GM19372 (cell line): ENCODE results near the gene FPGS.
A peak's percentile ranks its signal among the peaks of the same experiment; 100 is the strongest.
"Not testable (repeated sequence)": the region's sequence is repeated elsewhere in the genome, so short reads cannot be mapped to it uniquely, and the experiment has no call there.

ENCODE experiments used
- ATAC-seq: cut with Tn5 transposase; IDR thresholded peaks from one replicate; pipeline ENCODE4 v1.9.1; 2021; ENCODE audit warnings: mild to moderate bottlenecking, low read depth, moderate library complexity; ENCODE audit not compliant: unreplicated experiment

The FPGS gene

GRCh38 chr9:127770583-127770904, 32.1 kb upstream of the FPGS start:
- no peak for ATAC-seq

GRCh38 chr9:127770905-127771569, 31.6 kb upstream of the FPGS start:
- ATAC-seq, result peak; percentile 86

GRCh38 chr9:127771570-127772189, 31.0 kb upstream of the FPGS start:
- no peak for ATAC-seq

GRCh38 chr9:127772603-127773002, 30.1 kb upstream of the FPGS start:
- no peak for ATAC-seq

GRCh38 chr9:127773272-127773671, 29.4 kb upstream of the FPGS start:
- ATAC-seq, result no peak

- no peak for ATAC-seq
Measured at GRCh38 chr9:127773981-127774380, 28.7 kb upstream of the FPGS start.

GRCh38 chr9:127776195-127776923, 26.3 kb upstream of the FPGS start:
- ATAC-seq, result no peak

GRCh38 chr9:127776924-127777289, 25.8 kb upstream of the FPGS start:
- ATAC-seq, result no peak

GRCh38 chr9:127777368-127777980, 25.2 kb upstream of the FPGS start:
- ATAC-seq, result no peak

GRCh38 chr9:127778280-127779135, 24.2 kb upstream of the FPGS start, which contains the start of gene SH2D3C:
TSS of gene SH2D3C (minus strand) at chr9:127778666. CDS start at chr9:127778627, 39 bp downstream.
- ATAC-seq, result peak; percentile 39

GRCh38 chr9:127779136-127779981, 23.3 kb upstream of the FPGS start:
- ATAC-seq, result no peak

- no peak for ATAC-seq
Measured at GRCh38 chr9:127780126-127780885, 22.4 kb upstream of the FPGS start.

- ATAC-seq, result not testable (repeated sequence)
Measured at GRCh38 chr9:127780909-127781308, 21.8 kb upstream of the FPGS start.

- no peak for ATAC-seq
Measured at GRCh38 chr9:127781806-127782205, 20.9 kb upstream of the FPGS start.

GRCh38 chr9:127783111-127784008, 19.3 kb upstream of the FPGS start:
- ATAC-seq, result no peak

- ATAC-seq, result peak; percentile 42
Measured at GRCh38 chr9:127785023-127785932, 17.4 kb upstream of the FPGS start.
